ENCODE data around the gene CYP2A6.
"Not testable (repeated sequence)": the region's sequence is repeated elsewhere in the genome, so short reads cannot be mapped to it uniquely, and the experiment has no call there.

The CYP2A6 gene

DNA sequence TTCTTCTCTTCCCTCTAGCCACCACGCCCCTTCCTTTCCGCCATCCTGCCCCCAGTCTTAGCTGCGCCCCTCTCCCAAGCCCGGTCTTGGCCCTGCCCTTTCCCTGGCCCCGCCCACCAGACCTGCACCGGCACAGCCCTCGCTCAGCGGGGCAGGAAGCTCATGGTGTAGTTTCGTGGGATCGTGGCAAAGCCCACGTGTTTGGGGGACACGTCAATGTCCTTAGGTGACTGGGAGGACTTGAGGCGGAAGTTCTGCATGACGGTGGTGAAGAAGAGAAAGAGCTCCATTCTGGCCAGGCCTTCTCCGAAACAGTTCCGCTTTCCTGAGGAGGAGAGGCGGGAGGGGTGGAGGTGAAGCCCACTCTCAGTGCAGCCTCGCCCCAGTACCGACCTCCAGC, 6.6 kb downstream of the CYP2A6 start:
- DNase-seq (ENCODE audit: low spot score) = not testable (repeated sequence)

DNA sequence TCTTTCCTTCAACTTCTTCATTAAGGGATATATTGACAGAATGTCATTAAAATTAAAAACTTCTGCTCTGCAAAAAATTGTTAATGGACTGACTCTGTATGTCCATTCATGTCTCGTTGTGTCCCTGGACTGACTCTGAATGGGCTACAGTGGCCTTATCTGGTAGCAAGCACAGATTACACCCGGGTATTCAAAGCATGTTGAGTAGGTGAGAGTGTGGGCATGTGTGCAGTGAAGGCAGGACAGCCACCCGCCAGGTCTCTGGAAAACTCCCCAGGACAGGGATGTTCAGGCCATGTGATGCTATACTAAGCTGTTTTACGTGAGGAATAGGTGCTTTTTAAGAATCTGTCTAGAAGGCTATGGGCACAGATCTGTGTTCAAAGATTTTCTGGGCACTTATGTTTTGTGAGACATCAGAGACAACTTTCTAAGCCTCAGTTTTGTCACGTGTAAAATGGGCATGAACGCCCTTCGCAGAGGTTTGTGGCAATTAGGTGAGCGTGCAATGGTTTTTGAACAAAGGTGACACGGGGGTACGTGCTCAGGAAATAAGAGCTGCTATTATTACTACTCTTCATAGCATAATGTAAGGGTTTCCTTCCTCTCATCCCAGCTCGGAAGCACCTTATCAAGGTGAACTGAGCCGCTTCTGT, 7.1 kb downstream of the CYP2A6 start:
- not testable (repeated sequence) for DNase-seq (ENCODE audit: low spot score)

DNA sequence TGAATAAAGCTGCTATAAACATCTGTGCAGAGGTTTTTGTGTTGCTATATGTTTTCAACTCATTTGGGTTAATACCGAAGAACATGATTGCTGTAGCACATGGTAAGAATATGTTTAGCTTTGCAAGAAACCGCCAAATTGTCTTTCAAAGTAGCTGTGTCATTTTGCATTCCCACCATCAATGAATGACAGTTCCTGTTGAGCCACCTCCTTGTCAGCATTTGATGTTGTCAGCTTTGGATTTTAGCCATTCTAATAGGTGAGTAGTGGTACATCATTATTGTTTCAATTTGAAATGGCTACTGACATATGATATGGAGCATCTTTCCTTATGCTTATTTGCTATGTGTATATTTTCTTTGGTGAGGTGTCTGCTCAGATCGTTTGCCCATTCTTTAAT, 8.2 kb downstream of the CYP2A6 start:
- not testable (repeated sequence) for DNase-seq (ENCODE audit: low spot score)

DNA sequence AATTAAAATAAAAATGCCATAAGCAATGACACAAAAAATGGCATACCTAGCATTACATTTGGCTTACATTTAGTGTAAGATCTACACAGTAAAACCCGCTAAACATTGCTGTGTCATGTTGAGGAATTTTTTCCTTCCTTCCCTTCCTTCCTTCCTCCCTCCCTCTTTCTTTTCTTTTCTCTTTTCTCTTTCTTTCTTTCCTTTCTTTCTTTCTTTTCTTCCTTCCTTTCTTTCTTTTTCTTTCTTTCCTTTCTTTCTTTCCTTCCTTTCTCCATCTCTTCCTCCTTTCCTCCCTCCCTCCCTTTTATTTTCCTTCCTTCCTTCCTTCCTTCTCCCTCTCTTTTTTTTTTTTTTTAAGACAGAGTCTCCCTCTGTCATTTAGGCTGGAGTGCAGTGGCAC, 11.8 kb downstream of the CYP2A6 start:
- DNase-seq (ENCODE audit: low spot score) = not testable (repeated sequence)

DNA sequence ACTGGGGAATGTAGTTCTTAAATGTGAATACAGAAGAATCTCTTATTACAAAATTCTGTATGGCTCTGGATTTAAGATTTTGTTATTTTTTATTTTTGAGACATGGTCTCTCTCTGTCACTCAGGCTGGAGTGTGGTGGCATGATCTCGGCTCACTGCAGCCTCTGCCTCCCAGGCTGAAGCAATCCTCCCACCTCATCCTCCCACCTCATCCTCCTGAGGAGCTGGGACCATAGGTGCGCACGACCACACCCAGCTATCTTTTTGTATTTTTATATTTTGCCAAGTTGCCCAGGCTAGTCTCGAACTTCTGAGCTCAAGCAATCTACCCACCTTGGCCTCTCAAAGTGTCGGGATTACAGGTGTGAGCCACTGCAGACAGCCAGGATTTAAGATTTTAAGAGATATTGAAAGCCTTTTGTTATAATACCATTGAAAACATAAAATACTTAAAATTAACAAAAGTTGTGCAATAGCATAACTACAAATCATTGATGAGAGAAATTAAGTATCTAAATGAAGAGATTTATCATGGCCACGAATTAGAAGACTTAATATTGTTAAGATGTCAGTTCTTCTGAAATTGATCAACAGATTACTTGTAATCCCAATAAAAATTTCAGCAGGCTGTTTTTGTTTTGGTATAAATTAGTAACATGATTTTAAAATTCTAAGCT, 13.4 kb downstream of the CYP2A6 start:
- no peak for DNase-seq (ENCODE audit: low spot score)

DNA sequence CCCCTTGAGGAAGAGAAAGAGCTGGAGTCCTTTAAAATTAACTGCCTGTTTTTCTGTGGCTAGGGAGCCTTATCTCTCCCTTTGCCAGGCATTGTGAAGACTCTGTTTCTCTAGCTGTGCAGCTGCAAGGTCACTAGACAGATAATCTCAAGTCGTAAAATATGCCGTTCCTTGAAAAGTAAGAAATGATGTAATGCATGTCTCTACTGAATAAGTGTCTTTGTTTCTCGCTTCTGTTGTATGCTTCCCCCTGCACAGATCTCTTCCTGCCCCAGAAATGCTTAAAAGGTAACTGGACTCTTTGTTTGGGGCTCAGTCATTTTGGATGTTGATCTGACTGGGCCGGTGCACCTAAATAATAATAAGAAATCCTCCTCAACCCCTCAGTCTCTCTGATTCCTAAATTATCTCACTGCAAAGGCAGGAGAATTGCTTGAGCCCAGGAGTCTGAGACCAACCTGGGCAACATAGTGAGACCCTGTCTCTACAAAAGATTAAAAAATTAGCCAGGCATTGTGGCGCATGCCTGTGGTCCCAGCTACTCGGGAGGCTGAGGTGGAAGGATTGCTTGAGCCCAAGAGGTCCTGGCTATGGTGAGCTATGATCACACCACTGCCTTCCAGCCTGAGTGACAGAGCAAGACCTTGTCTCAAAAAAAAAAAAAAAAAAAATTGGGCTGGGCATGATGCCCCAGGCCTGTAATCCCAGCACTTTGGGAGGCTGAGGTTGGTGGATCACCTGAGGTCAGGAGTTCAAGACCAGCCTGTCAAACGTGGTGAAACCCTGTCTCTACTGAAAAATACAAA, 16.3 kb downstream of the CYP2A6 start:
- DNase-seq (ENCODE audit: low spot score) = not testable (repeated sequence)

DNA sequence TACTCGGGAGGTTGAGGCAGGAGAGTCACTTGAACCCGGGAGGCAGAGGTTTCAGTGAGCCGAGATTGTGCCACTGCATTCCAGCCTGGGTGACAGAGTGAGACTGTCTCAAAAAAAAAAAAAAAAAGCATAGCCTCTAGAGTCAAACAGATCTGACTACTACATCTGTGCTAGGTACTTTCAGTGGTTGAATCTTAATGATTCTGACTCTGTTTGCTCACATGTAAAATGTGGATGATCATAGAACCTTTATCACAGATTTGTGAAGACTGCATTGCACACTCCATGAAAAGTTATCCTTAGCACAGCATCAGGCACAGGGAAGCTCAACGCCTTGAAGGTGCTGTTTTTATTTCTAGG, 17.8 kb downstream of the CYP2A6 start:
- not testable (repeated sequence) for DNase-seq (ENCODE audit: low spot score)

DNA sequence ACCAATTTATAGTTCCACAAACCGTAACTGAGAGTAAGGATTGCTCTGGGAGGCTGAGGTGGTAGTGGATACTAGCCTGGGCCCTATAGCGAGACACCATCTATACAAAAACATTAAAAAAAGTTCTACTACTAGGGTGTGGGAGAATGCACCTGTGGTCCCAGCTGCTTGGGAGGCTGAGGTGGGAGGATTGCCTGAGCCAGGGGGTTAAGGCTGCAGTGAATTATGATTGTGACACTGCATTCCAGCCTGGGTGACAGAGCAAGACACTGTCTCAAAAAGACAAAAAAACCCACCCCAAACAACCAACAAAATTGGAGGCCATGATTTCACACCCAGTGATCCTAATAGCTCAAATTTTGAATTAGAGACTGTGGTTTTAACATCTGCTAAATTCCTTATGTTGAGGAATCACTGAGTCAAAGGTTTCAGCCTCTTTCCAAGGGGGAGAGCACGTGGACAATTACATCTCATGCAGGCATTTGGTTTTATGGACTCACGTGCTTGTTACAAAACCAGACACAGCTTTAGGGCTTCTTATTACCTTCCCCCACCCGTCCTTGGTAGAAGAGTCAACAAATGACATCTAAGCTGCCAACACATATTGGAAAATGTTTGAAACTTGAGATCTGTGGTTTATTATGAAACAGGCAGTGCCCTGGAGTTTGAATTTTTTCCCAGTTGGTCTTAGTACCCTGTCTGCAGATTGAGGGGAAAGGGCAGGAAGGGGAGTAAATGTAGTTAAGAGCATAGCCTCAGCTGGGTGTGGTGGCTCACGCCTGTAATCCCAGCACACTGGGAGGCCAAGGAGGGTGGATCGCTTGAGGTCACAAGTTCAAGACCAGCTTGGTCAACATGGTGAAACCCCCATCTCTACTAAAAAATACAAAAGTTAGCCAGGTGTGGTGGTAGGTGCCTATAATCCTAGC, 18.5 kb downstream of the CYP2A6 start:
- no peak for DNase-seq (ENCODE audit: low spot score)

DNA sequence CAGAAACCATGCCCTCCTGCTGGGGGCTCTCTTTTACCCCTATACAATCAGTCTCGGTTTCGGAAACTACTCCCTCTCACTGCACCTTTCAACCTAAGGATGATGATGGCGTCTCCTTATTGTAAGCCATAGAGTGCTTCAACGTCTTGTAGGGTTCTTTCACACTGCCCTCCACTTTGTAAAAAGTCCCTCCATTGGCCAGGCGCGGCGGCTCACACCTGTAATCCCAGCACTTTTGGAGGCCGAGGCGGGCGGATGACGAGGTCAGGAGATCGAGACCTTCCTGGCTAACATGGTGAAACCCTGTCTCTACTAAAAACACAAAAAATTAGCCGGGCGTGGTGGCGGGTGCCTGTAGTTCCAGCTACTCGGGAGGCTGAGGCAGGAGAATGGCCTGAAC, 19.5 kb downstream of the CYP2A6 start:
- DNase-seq (ENCODE audit: low spot score) = not testable (repeated sequence)

DNA sequence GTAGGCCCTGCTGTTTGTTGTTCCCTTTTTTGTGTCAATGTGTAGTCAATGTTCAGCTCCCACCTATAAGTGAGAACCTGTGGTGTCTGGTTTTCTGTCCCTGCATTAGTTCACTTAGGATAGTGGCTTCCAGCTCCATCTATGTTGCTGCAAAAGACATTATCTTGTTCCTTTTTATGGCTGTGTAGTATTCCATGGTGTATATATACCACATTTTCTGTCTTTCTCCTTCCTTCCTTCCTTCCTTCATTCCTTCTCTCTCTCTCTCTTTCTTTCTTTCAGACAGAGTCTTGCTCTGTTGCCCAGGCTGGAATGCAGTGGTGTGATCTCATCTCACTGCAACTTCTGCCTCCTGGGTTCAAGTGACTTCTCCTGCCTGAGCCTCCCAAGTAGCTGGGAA, 21.0 kb downstream of the CYP2A6 start:
- no peak for DNase-seq (ENCODE audit: low spot score)

DNA sequence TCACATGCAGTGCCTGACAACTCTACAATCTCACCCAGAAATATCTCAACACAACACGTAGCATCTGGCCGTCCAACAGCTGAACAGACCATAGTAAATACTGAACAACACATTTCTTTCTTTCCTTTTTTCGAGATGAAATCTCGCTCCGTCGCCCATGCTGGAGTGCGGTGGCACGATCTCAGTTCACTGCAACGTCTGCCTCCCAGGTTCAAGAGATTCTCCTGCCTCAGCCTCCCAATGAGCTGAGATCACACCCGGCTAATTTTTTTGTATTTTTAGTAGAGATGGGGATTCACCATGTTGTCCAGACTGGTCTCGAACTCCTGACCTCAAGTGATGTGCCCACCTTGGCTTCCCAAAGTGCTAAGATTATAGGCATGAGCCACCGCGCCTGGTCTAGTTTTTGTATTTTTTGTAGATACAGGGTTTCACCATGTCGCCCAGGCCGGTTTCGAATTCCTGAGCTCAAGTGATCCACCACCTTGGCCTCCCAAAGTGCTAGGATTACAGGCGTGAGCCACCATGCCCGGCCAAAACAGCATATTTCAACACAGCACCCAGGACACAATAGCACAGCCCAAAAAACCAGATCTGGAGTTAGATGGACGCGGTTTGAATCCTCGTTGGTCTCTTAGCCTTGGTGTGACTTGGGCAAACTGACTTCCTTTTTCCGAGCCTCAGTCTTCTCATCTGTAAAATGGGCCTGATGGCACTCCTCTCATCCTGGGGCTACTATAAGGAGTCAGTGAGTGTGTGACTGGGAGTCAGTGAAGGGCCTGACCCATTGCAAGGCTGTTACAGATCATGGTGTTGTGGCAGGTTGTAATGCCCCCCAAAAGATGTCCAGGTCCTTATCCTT, 22.6 kb downstream of the CYP2A6 start:
- DNase-seq (ENCODE audit: low spot score) = no peak

DNA sequence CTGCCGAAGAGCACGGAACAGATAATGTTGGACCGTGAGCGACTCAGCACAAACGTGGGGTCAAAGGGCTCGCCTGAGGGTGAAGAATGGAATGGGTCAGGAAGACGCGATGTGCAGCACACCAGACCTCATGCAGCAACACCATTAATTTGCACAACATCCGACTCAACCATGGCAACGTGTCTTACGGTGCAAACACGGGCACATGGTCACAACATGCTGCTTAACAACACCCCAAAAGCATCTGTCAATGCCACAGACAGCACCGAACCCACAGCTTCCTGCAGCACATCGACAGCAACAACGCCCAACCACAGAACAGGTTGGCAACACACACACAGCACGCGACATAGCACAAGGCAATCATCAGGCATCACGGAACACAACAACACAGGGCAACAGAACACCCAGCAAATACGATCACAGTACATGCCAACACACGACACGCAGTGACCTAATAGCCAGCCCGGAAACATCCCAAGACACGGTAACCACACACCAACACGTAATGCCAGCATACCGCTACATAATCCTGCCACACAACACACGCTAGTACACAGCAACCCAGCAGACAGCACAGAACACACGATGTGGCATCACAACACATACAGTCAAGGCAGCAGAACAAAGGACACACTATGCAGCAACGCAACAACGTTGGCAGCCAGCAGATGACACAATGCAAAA, 23.4 kb downstream of the CYP2A6 start:
- DNase-seq (ENCODE audit: low spot score) = not testable (repeated sequence)

DNA sequence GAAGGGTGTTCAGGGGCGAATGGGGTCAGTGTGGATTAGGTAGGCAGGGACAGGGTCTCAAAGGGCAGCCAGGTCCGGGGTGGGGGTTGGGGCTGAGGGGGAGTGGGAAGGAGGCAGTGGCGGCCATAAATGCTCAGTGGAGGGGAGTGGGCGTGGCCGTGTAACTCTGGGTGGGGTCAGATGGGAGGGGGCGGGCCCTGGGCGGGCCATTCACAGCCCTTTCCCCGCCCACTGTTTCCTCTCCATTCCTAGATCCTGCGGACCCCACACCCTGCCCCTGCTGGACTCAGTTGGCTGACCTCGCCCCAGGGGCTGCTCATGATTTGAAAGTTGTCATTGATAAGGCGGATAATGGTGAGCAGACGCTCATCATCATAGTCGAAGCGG, 23.9 kb downstream of the CYP2A6 start:
- DNase-seq (ENCODE audit: low spot score) = not testable (repeated sequence)

DNA sequence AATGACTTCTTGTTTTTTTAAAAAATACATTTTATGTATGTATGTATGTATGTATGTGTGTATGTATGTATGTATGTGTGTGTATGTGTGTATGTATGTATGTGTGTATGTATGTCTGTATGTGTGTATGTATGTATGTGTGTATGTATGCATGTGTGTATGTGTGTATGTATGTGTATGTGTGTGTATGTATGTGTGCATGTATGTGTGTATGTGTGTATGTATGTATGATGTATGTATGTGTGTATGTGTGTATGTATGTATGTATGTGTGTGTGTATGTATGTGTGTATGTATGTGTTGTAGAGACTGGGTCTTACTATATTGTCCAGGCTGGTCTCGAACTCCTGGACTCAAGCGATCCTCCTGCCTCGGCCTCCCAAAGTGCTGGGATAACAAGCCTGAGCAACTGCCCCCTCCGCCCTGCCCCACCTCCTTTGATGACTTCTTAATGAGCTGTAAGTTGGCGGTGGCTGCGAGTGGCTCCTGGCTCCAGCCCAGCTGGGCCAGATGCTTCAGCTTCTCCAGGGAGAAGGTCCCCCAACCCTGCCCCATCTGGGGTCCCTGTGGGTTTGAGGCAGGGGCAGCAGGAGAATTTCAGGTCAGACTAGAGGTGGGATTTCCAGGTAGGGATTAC, 24.7 kb downstream of the CYP2A6 start:
- DNase-seq (ENCODE audit: low spot score) = not testable (repeated sequence)

DNA sequence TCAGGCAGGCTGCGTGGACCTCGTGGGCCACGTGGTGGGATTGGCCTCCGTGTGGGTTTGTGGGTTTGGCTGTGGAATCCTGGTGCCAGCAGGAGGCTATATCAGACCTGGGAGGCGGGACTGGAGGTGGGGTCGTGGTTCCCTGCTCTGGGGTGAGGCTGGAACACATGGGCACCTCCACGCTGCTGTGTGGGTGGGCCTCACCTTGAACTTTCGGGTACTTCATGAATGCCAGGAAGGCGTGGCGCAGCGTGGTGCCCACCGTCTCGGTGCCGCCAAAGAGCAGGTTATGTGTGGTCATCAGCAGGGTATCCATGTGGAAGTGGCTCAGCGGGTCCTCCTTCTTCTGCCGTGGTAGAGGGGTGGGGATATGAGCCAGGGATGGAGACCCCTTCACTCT, 25.3 kb downstream of the CYP2A6 start:
- not testable (repeated sequence) for DNase-seq (ENCODE audit: low spot score)

DNA sequence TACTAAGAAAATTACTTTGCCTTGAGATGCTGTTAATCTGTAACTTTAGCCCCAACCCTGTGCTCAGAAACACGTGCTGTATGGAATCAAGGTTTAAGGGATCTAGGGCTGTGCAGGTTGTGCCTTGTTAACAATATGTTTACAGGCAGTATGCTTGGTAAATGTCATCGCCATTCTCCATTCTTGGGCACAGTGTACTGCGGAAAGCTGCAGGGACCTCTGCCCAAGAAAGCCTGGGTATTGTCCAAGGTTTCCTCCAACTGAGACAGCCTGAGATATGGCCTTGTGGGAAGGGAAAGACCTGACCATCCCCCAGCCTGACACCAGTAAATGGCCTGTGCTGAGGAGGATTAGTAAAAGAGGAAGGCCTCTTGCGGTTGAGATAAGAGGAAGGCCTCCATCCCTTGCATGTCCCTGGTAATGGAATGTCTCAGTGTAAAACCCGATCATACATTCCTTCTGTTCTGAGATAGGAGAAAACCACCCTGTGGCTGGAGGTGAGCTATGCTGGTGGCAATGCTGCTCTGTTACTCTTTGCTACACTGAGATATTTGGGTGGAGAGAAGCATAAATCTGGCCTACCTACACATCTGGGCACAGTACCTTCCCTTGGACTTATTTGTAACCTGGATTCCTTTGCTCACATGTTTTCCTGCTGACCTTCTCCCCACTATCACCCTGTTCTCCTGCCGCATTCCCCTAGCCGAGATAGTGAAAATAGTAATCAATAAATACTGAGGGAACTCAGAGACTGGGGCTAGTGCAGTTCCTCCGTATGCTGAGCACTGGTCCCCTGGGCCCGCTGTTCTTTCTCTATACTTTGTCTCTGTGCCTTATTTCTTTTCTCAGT, 27.3 kb downstream of the CYP2A6 start:
- not testable (repeated sequence) for DNase-seq (ENCODE audit: low spot score)

DNA sequence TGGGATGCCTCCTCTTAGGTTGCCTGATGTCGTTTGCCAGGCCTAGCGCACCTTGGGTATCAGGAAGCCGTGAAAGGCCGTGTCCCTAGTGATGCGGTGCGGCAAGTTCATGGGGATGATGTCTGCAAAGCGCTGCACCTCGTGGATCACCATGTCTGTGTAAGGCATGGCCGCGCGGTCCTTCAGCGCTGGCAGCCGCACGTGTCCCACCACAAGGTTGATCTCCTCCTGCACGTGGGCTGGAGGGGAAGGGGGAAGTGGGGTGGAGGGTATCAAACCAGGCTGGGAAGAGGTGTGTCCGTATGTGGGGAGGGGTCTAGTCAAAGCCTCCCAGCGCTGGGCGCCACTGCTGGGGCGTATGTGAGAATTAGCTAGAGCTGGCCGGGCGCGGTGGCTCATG, 28.1 kb downstream of the CYP2A6 start:
- no peak for DNase-seq (ENCODE audit: low spot score)

DNA sequence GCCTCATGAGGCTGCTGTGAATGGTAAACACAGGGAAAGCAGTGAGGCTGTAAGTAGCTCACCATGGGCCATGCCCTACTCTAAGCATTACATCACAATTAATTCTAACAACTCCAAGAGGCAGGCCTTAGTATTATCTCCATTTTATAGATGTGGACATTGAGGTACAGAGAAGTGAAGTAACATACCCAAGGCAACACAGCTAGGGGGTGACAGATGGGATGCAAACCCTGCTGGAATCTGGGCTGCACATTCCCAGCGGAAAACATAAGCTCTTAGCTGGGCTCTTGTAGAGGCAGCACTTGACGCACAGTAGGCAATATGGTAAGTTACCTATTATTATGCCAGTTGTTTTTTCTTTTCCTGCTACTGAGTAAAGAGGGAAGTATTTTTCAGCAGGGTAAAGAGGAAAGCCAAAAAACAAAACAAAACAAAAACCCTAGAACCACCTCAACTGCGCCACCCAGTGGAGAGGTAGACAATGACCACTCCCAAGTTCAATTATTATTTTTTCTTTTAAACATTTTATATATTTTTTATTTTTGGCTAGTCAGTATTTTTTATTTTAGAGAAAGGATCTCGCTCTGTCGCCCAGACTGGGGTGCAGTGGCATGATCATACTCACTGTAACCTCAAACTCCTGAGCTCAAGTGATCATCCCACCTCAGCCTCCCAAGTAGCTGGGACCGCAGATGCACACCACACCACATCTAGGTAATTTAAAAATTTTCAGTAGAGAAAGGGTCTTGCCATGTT, 30.6 kb downstream of the CYP2A6 start:
- DNase-seq (ENCODE audit: low spot score) = not testable (repeated sequence)
